ENCODE data around the gene ZER1.
"Not testable (repeated sequence)": the region's sequence is repeated elsewhere in the genome, so short reads cannot be mapped to it uniquely, and the experiment has no call there.

The ZER1 gene

DNA sequence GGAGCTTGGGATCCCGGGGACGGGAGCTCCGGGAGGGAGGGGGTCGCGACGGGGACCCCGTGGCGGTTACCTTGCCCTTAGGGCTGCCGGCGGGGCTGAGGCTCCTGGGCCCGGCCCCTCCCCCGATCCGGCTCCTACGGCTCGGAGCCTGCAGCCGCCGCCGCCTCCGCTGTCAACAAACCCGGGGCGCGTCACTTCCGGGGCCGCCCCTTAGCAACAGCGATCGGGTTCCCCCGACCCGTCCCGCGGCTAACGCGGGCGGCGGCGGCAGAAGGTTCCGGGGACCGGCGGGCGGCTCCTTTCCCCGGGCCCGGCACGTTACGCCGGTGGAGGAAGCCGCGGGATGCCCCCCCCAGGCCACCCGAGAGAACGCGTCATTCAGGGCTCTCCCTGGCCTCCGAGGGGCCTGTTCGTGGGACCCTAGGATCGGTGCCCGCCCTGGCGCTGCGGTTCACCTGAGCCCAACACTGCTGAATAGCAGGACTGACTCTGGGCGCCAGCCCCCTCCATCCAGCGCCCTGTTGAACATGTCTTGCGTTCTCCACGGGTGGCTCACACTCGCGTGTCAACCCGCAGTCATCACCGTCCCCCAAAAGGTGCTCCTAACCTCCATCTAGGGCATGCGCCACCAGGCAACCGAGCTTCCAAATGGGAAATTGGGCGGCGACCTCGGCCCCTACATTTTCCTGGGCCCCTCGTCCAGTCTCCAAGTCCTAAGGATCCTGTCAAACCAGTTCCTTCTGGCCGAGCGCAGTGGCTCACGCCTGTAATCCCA lies at the start of gene ZER1:
ZER1 (minus strand) TSS at position 183 of the 775 bp plus-strand sequence. CDS start 16,362 bp downstream, outside the sequence.
- DNase-seq: peak; percentile 93

DNA sequence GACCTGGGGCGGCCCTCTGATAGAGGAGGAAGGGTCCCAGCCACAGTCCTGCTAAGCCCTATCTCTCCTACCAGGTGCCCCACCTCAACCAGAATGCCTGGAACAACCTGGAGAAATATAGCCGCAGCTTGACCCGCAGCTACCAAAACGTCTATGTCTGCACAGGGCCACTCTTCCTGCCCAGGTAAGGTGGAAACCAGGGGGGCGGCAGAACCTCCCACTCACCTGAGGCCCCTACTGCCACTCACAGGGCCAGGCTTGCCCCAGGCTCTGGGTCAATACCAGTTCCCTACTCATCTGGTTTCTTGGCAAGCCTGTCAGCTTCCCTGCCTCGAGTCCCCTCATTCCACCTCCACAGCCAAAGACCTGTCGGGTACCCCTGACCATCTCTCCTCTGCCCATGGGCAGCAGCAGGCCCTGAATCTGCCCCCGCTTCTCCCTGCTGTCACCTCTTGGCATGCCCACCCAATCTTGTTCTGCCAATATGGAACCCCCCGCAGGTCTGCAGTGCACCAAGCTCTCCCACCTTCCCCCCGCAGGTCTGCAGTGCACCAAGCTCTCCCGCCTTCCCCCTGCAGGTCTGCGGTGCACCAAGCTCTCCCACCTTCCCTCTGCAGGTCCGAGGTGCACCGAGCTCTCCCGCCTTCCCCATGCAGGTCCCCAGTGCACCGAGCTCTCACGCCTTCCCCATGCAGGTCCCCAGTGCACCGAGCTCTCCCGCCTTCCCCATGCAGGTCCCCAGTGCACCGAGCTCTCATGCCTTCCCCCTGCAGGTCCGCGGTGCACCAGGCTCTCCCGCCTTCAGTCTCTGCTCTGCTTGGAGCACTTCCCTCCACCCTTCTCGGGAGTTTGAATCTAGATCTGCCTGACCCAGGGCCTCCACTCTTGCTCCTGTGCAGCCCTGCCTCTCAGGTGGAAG lies 49.2 kb upstream of the ZER1 start:
- DNase-seq: no peak

DNA sequence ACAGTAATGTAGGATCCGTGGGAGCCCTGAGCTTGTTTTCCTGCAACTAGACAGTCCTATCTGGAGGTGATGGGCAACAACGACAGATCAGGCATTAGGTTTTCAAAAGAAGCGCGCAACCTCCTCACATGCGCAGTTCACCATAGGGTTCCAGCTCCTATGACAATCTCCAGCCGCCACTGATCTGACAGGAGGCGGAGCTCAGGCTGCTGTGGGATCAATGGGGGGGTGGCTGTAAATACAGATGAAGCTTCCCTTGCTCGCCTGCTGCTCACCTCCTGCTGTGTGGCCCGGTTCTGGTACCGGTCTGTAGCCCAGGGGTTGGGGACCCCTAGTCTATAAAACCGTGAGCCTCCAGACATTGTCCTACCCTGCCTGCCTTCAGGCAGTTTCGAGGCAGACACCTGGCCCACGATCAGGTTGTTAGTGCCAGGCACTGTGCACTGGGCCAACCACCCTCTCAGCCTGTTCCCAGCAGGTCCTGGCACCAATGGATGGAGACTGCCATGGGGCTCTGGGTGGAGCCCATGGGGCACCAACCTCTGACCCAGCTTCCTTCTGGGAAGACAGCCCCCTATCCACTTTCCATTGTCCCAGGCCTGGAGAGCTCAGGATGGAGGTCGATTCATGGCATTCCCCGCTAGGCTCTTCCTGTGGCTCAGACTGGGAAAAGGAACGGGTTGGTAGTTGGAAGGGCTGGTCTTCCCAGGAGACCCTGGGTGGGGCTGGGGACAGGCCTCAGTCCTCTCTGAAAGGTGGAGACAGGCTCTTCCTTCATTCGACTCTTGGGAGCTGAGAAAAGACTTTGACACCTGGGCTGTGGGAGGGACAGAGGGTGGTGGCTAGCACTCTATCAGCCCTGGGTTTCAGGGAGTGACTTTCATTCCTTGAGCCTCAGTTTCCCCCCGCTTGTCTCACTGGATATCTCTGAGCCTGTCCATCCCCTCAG lies 48.3 kb upstream of the ZER1 start:
- no peak for DNase-seq

DNA sequence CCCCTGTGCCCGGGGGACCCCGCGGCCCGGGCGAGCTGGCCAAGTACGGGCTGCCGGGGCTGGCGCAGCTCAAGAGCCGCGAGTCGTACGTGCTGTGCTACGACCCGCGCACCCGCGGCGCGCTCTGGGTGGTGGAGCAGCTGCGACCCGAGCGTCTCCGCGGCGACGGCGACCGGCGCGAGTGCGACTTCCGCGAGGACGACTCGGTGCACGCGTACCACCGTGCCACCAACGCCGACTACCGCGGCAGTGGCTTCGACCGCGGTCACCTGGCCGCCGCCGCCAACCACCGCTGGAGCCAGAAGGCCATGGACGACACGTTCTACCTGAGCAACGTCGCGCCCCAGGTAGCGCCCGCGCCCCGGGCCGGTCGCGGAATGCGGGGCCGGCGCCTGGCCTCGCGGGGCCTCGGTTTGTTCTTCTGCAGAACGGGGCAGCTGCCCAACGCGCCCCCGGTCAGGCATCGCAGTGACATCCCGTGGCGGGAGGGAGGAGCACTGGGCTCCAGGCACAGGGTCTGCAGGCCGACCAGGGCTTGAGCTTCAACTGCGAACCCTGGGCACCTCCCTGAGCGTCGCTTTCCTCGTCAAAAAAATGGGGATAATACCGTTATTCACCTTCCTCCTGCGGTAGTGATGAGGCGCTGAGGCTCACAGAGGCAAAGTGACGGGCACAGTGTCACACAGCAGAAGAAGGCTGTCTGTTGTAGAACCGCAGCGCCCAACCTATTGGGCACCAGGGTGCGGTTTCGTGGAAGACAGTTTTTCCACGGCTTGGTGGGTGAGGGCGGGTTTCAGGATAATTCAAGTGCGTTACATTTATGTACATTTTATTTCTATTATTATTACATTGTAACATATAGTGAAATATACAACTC lies 47.4 kb upstream of the ZER1 start:
- DNase-seq: peak; percentile 41

DNA sequence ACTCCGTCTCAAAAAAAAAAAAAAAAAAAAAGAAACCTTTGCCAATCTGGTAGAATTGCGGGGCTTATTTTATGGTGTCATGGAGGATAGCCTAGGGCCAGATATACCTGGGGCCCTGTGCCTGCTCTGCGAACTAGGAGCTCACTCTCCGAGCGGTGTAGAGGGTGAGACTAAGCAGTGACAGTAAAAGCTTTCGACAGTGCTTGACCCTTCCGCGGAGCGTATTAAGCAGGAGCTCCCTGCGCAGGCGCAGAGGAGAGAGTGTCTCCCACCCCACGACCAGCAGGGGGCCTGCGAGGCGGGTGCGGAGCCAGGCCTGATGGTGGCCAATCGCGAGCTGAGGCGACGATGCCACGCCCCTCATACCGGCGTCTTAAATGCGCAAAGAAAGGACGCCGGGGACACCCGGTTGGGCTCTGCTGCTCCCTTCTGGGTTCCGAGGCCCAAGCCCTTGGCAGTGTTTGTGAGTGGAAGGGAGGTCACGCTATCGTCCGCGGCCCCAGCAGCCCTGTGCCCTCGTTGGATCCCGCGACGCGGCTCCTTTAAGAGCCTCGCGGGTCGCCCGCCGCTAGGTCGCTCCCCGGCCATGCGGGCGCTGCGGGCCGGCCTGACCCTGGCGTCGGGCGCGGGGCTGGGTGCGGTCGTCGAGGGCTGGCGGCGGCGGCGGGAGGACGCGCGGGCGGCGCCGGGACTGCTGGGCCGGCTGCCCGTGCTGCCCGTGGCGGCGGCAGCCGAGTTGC lies 46.5 kb upstream of the ZER1 start, which contains the start of gene ENDOG:
ENDOG (plus strand) TSS at position 402 of the 740 bp plus-strand sequence; CDS start at position 587, 185 bp downstream.
- DNase-seq: peak; percentile 96

DNA sequence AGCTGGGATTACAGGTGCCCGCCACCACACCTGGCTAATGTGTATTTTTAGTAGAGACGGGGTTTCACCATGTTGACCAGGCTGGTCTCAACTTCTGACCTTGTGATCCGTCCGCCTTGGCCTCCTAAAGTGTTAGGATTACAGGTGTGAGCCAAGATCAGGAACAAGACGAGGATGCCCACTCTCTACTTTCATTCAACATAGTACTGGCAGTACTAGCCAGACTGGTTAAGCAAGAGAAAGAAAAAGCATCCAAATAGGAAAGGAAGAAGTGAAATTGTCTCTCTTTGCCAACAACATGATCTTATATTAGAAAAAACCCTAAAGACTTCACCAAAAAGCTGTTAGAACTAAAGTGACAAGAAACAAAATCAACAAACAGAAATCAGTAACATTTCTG lies 39.1 kb upstream of the ZER1 start:
- DNase-seq: no peak

DNA sequence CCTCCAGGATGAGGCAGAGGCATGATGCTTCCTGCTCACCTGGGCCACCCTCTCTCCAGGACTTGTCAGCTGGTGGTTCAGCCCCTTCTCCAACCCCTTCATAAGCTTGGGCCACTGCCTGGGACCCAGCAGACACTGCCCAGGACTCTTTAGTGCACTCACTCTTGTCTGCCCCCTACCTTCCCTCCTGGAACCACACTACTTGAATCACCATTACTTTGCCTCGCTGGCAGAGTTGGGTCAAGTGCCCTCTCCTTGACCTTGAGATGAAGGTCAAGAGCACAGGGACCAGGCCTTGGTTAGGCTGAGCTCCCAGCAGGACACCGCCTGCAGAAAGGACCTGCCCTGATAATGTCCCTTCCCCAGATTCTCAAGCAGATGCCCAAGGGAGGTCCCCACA lies 38.1 kb upstream of the ZER1 start:
- DNase-seq: no peak

DNA sequence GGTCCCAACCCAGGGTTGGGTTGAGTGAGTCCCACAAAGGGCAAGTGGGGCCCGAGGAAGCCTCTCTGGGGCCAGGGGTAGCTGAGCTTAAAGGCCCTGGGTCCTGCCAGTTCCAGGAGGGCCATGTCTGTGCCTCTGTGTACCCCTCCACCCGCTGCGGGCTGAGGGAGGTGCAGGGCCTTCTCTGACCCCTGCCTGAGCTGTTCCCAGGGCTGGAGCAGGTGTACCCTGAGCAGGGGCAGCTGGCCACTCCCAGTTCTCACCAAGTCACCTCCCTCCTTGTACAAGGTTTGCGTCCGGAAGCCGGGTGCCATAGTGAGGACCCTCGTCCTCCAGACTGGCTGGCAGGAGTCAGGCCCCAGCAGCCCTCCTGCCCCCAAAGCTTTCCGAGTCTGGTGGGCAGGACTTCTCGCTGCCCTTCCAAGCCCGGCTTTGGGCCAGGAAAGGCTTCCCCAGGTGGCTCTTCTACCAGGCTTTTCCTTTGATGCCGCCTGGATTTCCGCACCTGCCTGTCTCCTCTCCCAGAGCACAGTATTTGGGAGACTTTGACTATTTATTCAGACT lies 37.4 kb upstream of the ZER1 start:
- no peak for DNase-seq

DNA sequence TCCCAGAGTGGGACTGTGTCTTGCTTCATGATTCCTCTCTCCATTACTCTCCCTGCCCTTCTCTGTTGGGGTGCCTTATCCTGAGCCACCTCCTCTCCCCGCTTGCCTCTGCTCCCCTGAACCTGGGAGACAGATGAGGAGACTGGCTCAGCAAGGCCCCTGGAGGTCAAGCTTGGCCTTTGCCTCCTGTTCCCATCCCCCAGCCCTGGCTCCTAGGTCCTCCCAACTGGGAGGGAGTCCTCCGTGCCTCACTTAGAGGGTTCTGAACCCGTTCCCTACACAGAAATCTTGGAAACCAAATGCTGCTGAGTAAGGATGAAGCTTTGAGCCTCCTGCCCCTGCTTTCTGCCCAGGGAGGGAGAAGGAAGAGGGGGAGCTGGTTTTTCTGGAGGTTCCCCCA lies 36.8 kb upstream of the ZER1 start:
- no peak for DNase-seq

DNA sequence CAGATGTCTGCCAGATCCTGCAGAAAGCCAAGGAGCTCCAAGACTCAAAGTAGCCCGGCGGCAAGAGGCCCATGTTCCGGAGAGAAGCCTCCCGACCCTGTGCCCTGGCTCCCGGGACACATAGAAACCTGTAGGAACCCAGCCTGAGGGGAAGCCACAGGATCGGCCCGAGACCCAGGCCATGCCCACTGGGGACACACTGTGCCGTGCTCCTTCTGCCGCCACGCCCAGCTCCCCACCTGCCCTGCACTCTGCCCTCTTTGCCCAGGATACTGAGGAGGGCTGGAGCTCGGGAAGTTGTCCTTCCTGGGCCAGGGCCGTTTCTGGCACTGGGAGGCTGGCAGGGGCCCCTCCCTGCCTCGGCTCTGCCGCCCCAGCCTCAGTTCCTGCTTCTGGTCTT lies 36.1 kb upstream of the ZER1 start:
- DNase-seq: no peak

DNA sequence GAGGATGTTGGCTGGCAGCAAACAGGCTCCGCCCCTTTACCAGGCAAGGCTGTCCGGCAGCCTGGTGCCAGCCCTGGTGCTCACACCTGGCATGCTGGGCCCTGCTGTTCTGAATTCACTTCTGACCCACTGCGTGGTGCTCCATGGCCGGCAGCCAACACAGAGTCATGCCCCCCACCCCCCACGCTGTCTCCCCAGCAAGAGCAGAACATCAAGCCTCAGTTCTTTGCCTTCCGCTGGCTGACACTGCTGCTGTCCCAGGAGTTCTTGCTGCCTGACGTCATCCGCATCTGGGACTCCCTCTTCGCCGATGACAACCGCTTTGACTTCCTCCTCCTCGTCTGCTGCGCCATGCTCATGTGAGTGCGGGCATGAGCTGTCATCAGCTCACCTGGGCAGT lies 33.9 kb upstream of the ZER1 start:
- DNase-seq: no peak

DNA sequence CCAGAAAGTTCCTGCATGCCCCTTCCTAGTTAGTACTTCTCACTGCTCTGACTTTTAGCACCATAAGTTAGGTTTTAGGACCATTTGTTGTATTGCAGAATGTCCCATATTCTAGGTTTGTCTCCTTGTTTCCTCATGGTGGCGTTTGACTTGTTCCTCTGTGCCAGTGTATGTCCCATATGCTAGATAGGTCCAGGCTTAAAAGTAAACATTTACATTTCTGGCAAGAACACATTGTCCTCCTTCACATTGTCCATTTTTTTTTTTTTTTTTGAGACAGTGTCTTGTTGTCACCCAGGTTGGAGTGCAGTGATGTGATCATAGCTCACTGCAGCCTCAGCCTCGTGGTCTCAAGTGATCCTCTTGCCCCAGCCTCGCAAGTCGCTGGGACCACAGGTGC lies 30.8 kb upstream of the ZER1 start:
- DNase-seq: no peak

DNA sequence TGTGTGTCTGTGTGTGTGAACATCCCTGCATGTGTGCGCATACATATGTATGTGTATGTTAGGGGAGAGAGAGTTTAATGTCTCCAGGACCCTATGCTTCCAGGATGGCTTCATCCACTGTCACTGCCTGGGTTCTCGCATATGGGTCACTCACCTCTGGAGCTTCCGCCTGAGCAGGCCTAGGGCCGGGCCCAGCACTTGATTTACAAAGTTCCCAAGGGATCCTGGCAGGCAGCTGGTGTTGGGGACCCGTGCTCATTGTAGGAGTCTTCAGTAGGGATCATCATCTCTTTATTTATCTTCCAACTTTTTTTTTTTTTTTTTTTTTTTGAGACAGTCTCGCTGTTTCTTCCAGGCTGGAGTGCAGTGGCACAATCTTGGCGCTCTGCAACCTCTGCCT lies 28.3 kb upstream of the ZER1 start:
- no peak for DNase-seq

DNA sequence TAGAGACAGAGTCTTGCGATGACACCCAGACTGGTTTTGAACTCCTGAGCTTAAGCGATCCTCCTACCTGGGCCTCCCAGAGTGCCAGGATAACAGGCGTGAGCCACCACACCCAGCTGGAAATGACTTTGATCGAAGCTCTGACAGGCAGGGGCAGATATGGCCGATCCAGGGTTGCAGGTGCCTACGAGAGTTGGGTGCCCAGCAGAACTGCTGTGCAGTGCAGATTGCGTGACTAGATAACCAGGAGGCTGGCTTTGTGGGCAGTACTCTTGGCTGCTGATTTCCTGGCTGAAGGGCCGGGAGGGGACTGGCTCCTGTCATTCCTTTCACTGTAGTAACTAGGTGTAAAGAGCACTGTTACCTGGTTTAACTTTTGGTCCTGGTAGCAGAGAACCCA lies 27.2 kb upstream of the ZER1 start:
- no peak for DNase-seq

DNA sequence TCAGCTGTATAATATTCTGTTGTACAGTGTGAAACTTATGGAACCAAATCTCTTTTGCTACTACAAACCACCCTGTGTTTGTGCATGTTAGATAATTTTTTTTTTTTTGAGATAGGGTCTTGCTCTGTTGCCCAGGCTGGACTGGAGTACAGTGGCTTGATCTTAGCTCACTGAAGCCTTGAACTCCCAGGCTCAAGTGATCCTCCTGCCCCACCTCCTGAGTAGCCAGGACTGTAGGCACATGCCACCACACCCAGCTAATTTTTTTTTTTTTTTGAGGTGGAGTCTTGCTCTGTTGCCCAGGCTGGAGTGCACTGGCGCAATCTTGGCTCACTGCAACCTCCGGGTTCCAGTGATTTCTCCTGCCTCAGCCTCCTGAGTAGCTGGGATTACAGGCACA lies 23.2 kb upstream of the ZER1 start:
- DNase-seq: not testable (repeated sequence)

DNA sequence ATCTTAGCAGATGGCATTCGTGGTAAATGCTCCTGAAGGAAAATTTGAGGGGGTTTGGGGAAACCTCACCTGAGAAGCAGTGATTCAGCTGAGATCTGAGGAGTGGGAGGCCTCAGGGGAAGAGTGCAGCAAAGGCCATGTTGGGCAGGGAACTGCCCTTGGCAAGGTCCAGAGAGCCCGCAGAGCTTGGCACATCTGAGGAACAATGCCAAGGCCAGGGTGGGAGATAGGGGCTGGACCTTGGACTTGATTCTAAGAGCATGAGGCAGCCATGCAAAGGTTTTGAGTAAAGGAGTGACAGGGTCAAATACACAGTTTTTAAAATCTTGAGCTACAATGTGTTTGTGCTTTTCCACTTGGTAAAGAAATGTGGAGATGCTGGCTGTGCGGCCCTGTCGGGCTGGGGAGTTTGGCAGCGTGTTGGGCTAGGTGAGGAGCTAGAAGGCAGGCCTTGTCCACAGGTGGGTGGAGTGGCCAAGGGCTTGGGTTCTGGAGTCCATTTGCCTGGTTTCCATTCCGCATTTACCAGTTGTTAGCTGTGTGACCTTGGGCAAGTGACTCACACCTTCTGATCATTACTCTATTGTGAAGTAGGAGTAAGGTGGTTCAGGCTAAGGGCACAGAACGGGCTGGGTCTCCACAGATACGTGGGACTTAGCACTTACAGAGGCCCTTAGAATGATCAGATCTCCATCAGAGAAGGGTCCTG lies 21.4 kb upstream of the ZER1 start:
- DNase-seq: no peak

DNA sequence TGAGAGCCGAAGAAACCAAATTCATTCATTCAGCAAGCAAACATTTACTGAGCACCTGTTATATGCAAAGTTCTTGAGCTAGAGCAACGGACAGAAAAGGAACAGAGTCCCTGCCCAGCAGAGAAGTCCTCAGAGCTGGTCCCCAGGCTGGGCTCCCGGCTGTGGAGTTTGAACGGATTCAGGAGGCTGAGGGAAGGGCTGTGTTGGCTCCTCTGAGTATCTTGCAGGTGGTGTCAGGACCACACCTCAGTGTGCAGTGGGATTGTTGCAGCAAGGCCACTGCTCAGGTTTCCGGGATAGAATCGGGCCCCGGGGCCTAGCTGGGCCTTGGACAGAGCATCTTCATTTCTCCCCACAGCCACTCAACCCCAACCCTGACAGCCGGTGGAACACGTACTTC lies 20.4 kb upstream of the ZER1 start:
- DNase-seq: no peak

DNA sequence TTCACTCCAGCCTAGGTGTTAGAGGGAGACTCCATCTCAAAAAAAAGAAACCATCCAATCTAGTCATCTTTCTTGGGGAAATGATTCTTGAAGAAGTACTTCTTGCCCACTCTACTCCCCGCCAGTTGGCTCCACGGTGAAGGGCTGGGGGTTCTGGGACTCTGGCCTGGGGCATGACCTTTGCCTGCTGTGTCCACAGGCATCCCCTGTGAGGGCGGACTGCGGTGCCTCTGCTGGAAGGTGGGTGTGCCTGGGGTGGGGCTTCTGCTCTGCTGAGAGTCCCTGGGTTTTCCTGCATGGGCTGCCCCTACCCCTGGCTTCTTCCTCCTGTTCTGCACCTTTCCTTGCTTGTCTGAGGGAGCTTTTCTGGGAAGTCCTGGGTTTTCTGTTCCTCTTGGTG lies 18.8 kb upstream of the ZER1 start:
- DNase-seq: no peak

DNA sequence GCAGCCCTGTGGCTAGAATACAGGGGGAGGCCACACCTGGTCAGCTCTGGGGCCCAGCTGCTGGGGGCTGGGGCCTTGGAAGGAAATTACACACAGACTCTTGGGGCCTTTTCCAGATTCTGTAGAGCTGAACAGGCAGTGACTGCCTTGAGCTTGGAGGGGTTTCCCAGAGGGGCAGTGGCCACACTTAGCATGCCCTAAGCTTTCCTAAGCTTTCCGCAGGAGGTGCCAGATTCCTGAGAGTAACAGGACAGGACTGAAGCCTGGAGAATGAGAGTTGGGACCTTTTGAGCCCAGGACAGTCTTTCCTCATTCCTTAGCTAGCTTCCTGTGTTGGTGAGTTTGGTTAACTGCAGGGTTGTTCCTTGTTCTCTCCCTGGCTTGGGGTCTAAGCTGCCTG lies 16.7 kb upstream of the ZER1 start:
- DNase-seq: no peak

DNA sequence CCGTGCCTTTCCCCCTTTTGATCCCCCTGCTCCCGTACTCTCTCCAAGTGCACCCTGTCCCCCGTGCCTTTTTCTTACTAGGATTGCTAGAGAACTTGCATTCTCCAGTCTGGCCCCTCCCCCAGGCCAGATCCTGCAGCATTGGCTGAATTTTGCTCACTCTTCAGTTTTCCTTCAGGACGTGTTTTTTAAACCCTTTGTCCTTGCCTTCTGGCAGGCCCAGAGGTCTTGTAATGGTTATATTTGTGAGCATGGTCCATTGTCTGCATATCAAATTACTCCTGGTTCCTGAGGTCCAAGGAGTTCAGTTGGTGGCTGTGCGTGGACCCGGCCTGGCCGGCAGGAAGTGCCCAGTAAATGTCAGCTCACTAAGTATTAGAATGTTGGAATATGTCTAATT lies 15.9 kb upstream of the ZER1 start:
- no peak for DNase-seq

Data from activated CD4-positive, alpha-beta T cell treated with anti-CD3 and anti-CD28 coated beads, Interleukin-2, amount 50 U/mL, for 1 hour (primary cell).